ENCODE results near the gene SH3D21.

Gene SH3D21

DNA sequence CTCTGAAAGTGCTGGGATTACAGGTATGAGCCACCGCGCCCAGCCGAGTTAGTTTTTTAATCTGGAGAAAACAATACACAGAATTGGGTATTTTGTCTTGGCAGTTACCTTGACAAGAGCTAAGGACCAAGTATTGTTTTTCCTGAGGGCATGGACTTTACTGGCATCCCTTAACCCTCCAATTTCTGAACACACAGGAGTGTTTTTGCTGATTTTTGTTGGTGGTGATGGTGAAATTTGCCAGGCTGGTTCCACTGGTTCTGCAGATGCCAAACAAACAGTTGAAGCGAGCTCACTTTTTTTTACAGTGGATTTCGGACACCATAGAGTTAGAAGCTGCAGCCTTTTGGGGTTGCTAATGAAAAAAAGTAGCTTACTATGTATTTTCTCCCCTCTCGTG lies 37.2 kb upstream of the SH3D21 start:
- H3K9ac ChIP-seq (ENCODE audit: low read length), result no peak overlapping the region
- H4K20me1 ChIP-seq (ENCODE audit: insufficient read depth, low read length), result 0 out of 2 replicates have a peak, but pooled peaks cover 5% of the 10 kb centered on the region
- no peak overlapping the region for H3K4me2 ChIP-seq (ENCODE audit: low read length)
- no peaks in the 10 kb centered on the region for H3K27me3 ChIP-seq (ENCODE audit: low read depth, low read length)
- no peaks in the 10 kb centered on the region for H3K4me1 ChIP-seq (ENCODE audit: low read length)
- H3K36me3 ChIP-seq (replicated peaks; ENCODE audit: low read depth, low read length), result peaks cover 11% of the 10 kb centered on the region
- no peaks in the 10 kb centered on the region for H3K9me3 ChIP-seq (ENCODE audit: insufficient read depth, low read length)
- H3K27ac ChIP-seq (ENCODE audit: low read length), result no peak overlapping the region
- H3K79me2 ChIP-seq (ENCODE audit: low read length), result peaks cover 47% of the 10 kb centered on the region
- H2AFZ ChIP-seq (ENCODE audit: low read depth, low read length), result no peak overlapping the region
- TF ChIP-seq, protein P1, sequence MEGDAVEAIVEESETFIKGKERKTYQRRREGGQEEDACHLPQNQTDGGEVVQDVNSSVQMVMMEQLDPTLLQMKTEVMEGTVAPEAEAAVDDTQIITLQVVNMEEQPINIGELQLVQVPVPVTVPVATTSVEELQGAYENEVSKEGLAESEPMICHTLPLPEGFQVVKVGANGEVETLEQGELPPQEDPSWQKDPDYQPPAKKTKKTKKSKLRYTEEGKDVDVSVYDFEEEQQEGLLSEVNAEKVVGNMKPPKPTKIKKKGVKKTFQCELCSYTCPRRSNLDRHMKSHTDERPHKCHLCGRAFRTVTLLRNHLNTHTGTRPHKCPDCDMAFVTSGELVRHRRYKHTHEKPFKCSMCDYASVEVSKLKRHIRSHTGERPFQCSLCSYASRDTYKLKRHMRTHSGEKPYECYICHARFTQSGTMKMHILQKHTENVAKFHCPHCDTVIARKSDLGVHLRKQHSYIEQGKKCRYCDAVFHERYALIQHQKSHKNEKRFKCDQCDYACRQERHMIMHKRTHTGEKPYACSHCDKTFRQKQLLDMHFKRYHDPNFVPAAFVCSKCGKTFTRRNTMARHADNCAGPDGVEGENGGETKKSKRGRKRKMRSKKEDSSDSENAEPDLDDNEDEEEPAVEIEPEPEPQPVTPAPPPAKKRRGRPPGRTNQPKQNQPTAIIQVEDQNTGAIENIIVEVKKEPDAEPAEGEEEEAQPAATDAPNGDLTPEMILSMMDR (IDR thresholded peaks at IDR 0.05; ENCODE audit: low read depth, low read length), result no peak
- no peak for TF ChIP-seq EZH2phosphoT487 (IDR thresholded peaks at IDR 0.05; ENCODE audit: low read depth)
- H3K4me3 ChIP-seq (ENCODE audit: low read length), result no peak overlapping the region

DNA sequence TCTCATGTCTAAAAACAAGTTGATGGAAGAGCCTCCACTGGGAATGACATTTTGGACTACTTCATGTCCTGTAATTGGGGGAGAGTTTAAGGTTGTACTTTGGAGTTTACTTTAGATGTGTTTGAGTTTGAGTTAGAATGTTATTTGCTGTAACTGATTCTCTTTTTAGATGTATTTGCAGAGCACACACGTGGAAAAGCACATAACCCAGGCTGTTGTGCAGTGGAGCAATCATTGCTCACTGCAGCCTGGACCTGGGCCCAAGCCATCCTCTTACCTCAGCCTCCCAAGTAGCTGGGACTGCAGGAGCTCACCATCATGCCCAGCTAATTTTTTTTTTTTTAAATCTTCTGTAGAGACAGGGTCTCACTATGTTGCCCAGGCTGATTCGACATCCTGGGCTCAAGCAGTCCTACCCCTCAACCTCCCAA lies 36.7 kb upstream of the SH3D21 start:
- Histone ChIP-seq H3K4me1 (ENCODE audit: low read length) (no peaks in the 10 kb centered on the region), H4K20me1 (ENCODE audit: insufficient read depth, low read length) (0 out of 2 replicates have a peak, but pooled peaks cover 5% of the 10 kb centered on the region), H3K36me3 (replicated peaks; ENCODE audit: low read depth, low read length) (peaks cover 11% of the 10 kb centered on the region), H3K9ac (ENCODE audit: low read length) (no peak overlapping the region), H3K4me3 (ENCODE audit: low read length) (no peak overlapping the region), H3K79me2 (ENCODE audit: low read length) (peaks cover 42% of the 10 kb centered on the region), H2AFZ (ENCODE audit: low read depth, low read length) (no peak overlapping the region), H3K4me2 (ENCODE audit: low read length) (no peak overlapping the region), H3K27ac (ENCODE audit: low read length) (no peak overlapping the region), H3K9me3 (ENCODE audit: insufficient read depth, low read length) (no peaks in the 10 kb centered on the region), H3K27me3 (ENCODE audit: low read depth, low read length) (no peaks in the 10 kb centered on the region)
- no peak for TF ChIP-seq EZH2phosphoT487 (IDR thresholded peaks at IDR 0.05; ENCODE audit: low read depth)
- TF ChIP-seq, protein P1 (IDR thresholded peaks at IDR 0.05; ENCODE audit: low read depth, low read length), result no peak

DNA sequence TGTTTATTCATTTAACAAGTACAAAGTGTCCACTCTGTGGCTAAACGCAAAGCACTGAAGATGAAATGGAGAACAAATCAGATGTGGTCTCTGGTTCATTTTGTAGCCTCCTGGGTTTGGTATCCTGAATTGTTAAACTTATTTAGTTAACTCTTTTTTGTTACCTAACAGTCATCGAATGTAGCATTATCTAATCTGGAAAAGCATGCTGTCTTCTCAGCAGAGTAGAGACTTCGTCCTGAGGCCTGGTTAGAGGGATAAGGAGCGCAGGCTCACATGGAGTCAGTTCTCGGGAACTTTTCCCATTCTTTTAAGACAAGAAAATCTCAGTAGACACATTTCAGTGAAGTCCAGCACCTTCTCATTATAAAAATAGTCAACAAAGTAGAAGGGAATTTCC lies 33.1 kb upstream of the SH3D21 start:
- Histone ChIP-seq H3K36me3 (replicated peaks; ENCODE audit: low read depth, low read length) (peaks cover 11% of the 10 kb centered on the region), H3K27me3 (ENCODE audit: low read depth, low read length) (no peaks in the 10 kb centered on the region), H3K9me3 (ENCODE audit: insufficient read depth, low read length) (no peaks in the 10 kb centered on the region), H3K4me1 (ENCODE audit: low read length) (no peaks in the 10 kb centered on the region), H3K4me2 (ENCODE audit: low read length) (no peak overlapping the region), H3K79me2 (ENCODE audit: low read length) (peaks cover 33% of the 10 kb centered on the region), H2AFZ (ENCODE audit: low read depth, low read length) (no peak overlapping the region), H3K4me3 (ENCODE audit: low read length) (no peak overlapping the region), H3K27ac (ENCODE audit: low read length) (no peak overlapping the region), H3K9ac (ENCODE audit: low read length) (no peak overlapping the region), H4K20me1 (ENCODE audit: insufficient read depth, low read length) (no peaks in the 10 kb centered on the region)
- TF ChIP-seq EZH2phosphoT487 (IDR thresholded peaks at IDR 0.05; ENCODE audit: low read depth), result no peak
- TF ChIP-seq, protein P1 (IDR thresholded peaks at IDR 0.05; ENCODE audit: low read depth, low read length), result no peak

DNA sequence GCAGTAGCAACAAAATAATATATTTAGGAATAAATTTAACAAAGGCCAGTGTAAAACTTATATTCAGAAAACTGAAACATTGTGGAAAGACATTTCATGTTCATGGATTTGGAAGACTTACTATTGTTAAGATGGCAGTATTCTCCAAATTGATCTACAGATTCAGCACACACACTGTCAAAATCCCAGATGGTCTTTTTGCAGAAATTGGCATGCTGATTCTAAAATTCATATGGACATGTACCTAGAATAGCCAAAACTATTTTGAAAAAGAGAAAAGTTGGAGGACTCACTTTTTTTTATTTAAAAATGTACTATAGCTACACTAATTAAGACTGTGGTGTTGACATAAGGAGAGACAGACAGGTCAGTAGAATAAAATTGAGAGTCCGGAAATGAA lies 32.0 kb upstream of the SH3D21 start:
- TF ChIP-seq, protein P1 (IDR thresholded peaks at IDR 0.05; ENCODE audit: low read depth, low read length), result no peak
- Histone ChIP-seq H3K4me2 (ENCODE audit: low read length) (no peak overlapping the region), H3K27ac (ENCODE audit: low read length) (no peak overlapping the region), H3K4me1 (ENCODE audit: low read length) (no peaks in the 10 kb centered on the region), H2AFZ (ENCODE audit: low read depth, low read length) (no peak overlapping the region), H4K20me1 (ENCODE audit: insufficient read depth, low read length) (no peaks in the 10 kb centered on the region), H3K27me3 (ENCODE audit: low read depth, low read length) (no peaks in the 10 kb centered on the region), H3K4me3 (ENCODE audit: low read length) (no peak overlapping the region), H3K36me3 (replicated peaks; ENCODE audit: low read depth, low read length) (peaks cover 11% of the 10 kb centered on the region), H3K9me3 (ENCODE audit: insufficient read depth, low read length) (no peaks in the 10 kb centered on the region), H3K9ac (ENCODE audit: low read length) (no peak overlapping the region), H3K79me2 (ENCODE audit: low read length) (peaks cover 27% of the 10 kb centered on the region)

Measured in OCI-LY3 (cell line).